ENCODE measurements around the gene KAT6B.
"Not testable (repeated sequence)": the region's sequence is repeated elsewhere in the genome, so short reads cannot be mapped to it uniquely, and the experiment has no call there.

The KAT6B gene

GRCh38 chr10:74826142-74827044, at the start of gene KAT6B:
TSS of gene KAT6B (plus strand) at chr10:74826600. CDS start at chr10:74842858, 16,258 bp downstream.
- peak; percentile 98 for DNase-seq (ENCODE audit: low spot score)

GRCh38 chr10:74778436-74779094, 47.8 kb upstream of the KAT6B start:
- DNase-seq (ENCODE audit: low spot score): no peak

- DNase-seq (ENCODE audit: low spot score): not testable (repeated sequence)
Observed at GRCh38 chr10:74781870-74782269, 44.5 kb upstream of the KAT6B start.

- DNase-seq (ENCODE audit: low spot score): no peak
Observed at GRCh38 chr10:74784462-74784861, 41.9 kb upstream of the KAT6B start.

- no peak for DNase-seq (ENCODE audit: low spot score)
Observed at GRCh38 chr10:74786126-74786525, 40.3 kb upstream of the KAT6B start.

GRCh38 chr10:74787457-74787856, 38.9 kb upstream of the KAT6B start:
- DNase-seq (ENCODE audit: low spot score): no peak

- not testable (repeated sequence) for DNase-seq (ENCODE audit: low spot score)
Observed at GRCh38 chr10:74791979-74792378, 34.4 kb upstream of the KAT6B start.

GRCh38 chr10:74792726-74793125, 33.7 kb upstream of the KAT6B start:
- no peak for DNase-seq (ENCODE audit: low spot score)

GRCh38 chr10:74793240-74793639, 33.2 kb upstream of the KAT6B start:
- DNase-seq (ENCODE audit: low spot score): not testable (repeated sequence)

GRCh38 chr10:74794531-74794930, 31.9 kb upstream of the KAT6B start:
- DNase-seq (ENCODE audit: low spot score): no peak

GRCh38 chr10:74797550-74797949, 28.9 kb upstream of the KAT6B start:
- no peak for DNase-seq (ENCODE audit: low spot score)

GRCh38 chr10:74799721-74800221, 26.6 kb upstream of the KAT6B start:
- DNase-seq (ENCODE audit: low spot score): no peak

GRCh38 chr10:74801447-74801846, 25.0 kb upstream of the KAT6B start:
- DNase-seq (ENCODE audit: low spot score): no peak

GRCh38 chr10:74808501-74808900, 17.9 kb upstream of the KAT6B start:
- DNase-seq (ENCODE audit: low spot score): no peak

- no peak for DNase-seq (ENCODE audit: low spot score)
Observed at GRCh38 chr10:74810087-74810486, 16.3 kb upstream of the KAT6B start.

GRCh38 chr10:74813381-74814259, 12.8 kb upstream of the KAT6B start:
- DNase-seq (ENCODE audit: low spot score): no peak

- DNase-seq (ENCODE audit: low spot score): no peak
Observed at GRCh38 chr10:74814797-74815196, 11.6 kb upstream of the KAT6B start.

- DNase-seq (ENCODE audit: low spot score): no peak
Observed at GRCh38 chr10:74816824-74817498, 9.4 kb upstream of the KAT6B start.

GRCh38 chr10:74821501-74821900, 4.9 kb upstream of the KAT6B start:
- DNase-seq (ENCODE audit: low spot score): no peak

- DNase-seq (ENCODE audit: low spot score): no peak
Observed at GRCh38 chr10:74822101-74822500, 4.3 kb upstream of the KAT6B start.

GRCh38 chr10:74822521-74823089, 3.8 kb upstream of the KAT6B start:
- peak; percentile 54 for DNase-seq (ENCODE audit: low spot score)
